VCaP (cell line): ENCODE data around the gene ERI3.

Source experiments
- H3K27ac ChIP-seq: fragments of 450-650 bp; 2 replicates; pipeline ENCODE4 v1.5.1; 2017
- TF ChIP-seq, protein P1 (sequence below): fragments of 450-650 bp; conservative IDR thresholded peaks from 2 replicates; pipeline ENCODE4 v1.5.1; 2017; ENCODE audit warnings: mild to moderate bottlenecking, moderate library complexity

Gene ERI3

DNA sequence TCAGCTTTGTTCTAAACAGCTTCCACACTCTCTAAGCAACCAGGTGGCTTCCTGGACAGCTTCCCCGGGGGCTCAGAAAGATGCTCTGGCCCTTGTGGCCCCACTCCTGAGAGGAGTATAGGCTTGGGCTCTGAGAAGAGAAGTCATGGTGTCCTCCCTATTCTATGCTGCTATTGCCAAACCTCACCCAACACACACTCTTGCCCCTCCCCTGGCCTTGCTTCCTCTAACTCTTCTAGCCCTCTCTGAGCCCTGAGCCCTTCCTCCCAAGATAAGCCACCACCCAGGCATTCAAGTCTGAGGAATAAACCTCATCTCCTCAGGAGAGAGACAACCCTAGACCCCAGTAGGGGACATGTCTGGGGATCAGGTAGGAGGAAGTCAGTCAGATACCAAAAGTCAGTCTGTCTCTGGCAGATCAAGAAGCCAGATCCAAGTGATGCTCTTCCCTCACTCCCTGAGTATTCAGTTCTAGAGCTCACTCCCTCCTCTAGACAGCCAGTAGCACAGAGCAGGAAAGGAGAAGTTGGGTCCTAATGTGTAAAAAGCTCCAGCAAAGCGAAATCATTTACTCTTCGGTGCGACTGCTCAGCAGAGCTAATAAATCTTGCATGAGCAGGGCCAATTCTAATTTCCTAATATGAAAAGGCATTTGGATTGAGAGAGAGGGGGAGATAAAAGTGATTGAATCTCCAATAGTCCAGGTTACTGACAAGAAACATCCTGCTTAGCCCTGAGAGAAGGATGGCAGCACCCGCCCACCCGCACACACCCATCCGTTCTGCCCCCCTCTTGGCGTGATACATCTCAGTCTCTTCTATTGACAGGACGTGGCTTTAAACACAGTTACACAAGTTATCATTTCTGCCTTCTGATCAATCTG lies 91.2 kb downstream of the ERI3 start:
- TF ChIP-seq, protein P1, sequence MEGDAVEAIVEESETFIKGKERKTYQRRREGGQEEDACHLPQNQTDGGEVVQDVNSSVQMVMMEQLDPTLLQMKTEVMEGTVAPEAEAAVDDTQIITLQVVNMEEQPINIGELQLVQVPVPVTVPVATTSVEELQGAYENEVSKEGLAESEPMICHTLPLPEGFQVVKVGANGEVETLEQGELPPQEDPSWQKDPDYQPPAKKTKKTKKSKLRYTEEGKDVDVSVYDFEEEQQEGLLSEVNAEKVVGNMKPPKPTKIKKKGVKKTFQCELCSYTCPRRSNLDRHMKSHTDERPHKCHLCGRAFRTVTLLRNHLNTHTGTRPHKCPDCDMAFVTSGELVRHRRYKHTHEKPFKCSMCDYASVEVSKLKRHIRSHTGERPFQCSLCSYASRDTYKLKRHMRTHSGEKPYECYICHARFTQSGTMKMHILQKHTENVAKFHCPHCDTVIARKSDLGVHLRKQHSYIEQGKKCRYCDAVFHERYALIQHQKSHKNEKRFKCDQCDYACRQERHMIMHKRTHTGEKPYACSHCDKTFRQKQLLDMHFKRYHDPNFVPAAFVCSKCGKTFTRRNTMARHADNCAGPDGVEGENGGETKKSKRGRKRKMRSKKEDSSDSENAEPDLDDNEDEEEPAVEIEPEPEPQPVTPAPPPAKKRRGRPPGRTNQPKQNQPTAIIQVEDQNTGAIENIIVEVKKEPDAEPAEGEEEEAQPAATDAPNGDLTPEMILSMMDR: no peak
- no peak overlapping the region for H3K27ac ChIP-seq

DNA sequence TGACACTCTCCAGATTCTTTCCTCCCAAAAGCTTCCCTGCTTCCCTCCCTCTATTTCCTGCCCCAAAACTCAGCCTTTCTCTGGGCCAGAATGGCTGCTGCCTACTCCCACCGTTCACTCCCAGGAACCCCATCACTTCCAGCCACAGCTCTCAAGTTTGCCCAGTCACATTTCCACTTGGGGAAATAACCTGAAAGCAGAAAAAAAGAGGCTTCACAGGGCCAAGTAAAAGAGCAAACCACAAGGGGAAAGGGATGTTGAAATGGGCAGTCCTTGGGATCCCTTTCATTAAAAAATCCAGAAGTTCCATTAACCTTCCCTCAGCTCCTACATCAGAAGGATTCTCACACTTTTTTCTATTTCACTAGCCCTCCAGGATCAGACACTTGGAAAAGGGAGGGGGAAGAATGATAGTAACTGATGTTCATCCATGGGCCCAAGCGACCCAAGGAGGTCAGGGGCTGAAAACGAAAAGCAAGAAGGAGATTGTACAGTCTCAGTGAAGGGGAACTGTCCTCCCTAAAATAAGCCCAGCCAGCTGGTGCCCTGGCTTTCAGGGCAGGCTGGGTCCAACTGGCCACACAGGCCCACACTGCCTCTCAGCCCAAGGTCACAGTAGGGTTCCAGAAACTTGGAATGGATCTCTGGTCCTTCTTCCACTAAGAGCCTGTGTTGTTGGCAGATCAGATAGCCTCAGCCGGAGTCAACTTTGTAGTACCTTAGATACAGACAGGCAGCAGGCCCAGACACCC lies 92.1 kb downstream of the ERI3 start:
- no peak overlapping the region for H3K27ac ChIP-seq
- TF ChIP-seq, protein P1: no peak

DNA sequence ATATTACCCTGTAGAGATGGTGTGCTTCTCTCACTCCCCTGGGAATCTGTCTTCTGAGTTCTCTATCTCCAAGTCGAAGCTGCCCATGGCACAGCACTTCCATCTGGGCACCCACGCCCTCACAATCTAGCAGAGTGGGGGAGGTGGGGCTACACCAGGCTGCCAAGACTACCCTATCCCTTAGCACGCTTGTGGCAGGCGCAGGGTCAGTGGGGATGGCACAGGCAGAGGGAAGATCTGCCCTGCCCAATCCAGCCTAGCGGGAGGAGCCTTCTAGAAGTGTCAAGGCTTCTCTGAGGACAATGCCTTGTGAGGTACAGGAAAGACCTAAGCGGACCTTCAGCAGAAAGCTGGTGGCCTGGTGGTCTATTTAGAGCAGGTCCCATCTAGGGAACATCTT lies 92.6 kb downstream of the ERI3 start:
- H3K27ac ChIP-seq: no peak overlapping the region
- TF ChIP-seq, protein P1: no peak

DNA sequence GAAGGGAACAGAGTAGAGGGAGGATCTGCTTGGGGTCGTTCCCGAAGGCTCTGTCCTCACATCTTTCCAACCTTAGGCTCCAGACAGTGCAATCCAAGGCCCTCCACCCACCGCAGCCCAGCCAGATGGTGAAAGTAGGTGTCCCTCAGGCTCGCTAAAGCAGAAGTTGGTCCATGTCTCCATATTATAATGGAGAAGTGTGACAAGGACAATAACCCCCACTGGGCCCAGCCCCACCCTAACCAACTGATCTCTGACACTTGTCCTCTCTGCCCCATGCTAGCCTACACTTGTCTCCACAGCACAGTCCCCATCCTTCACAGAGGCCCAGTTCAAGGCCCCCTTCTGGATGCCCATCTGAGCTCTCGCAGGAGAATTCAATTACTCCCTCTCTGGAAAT lies 93.1 kb downstream of the ERI3 start:
- TF ChIP-seq, protein P1: no peak

DNA sequence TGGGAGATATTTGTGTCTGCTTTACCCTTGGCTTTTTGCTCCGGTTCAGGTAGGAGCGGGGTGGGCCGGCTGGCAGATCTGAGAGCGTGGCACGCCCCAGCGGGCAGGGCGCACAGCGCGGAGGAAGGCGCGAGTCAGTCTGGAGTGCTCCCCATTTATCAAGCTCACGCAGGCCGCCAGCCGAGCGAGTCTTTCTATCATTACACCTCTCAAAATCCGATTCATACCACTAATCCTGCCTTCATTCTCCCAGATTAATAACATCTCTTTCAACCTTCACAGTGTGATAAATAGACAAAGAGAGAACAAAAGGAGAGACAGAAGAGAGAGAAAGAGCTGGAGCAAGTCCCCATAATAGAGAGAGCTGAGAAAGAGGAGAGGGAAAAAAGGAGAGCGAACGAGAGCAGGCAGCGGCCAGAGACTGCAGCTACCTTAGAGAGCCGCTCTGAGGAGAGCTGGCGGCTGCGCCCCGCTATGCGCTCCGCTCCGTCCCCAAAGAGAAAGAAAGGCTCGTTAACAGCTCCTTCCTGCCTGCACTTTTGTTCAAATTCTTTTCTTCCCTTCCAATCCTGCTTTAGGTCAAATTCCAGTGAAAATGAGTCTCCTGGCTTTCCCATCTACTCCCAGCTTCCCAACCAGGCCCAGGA lies 93.8 kb downstream of the ERI3 start:
- H3K27ac ChIP-seq: no peak overlapping the region

More for the DNA sequence above, 93.1 kb downstream of the ERI3 start:
- H3K27ac ChIP-seq: no peak overlapping the region

DNA sequence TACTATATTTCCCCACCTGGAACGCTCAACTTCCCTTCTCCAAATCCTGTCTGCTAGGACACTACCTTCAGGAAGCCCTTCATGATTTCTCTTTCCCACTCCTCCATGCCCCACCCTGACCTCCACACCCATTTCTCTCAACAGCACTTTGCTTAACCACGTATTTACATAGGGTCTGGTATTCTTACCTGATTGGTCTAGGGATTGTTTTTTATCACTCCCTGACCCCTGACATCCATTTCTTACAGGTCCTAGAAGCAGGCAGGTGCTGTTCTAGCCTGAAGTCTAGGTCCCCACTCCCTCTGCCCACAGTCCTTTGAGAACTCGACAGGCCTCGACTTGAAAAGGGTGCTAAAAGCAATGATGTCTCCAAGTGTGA lies 94.3 kb downstream of the ERI3 start:
- TF ChIP-seq, protein P1: no peak
- no peak overlapping the region for H3K27ac ChIP-seq

More for the DNA sequence above, 93.8 kb downstream of the ERI3 start:
- TF ChIP-seq, protein P1: no peak

DNA sequence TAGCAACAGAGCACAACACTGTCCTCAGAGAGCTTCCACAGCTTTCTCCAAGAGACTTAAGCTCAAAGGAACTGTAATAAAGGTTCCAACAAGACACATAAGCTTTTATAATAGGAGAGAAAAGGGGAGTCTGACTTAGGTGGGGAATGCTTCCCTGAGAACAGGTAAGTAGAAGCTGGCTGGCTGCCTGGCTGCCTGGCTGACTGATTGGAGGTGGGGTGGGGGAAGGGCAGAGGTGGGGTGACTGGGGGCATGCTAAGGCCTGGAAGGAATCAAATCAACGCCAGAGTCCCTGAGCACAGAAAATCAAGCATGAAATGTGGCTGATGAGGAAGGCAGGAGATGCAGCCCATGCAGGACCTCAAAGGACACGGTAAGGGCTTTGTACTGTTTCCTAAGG lies 96.0 kb downstream of the ERI3 start:
- no peak overlapping the region for H3K27ac ChIP-seq
- TF ChIP-seq, protein P1: no peak
